Adipocyte (in vitro differentiated cells): Measurements from ENCODE around the gene MCFD2.

ENCODE experiments used
- DNase-seq: peaks from one replicate; pipeline ENCODE4 v3.0.0-alpha.2; 2015; ENCODE audit warnings: low read depth
- H3K27me3 ChIP-seq: replicated peaks from 2 replicates; pipeline ENCODE4 v1.7.0; 2013; ENCODE audit warnings: mild to moderate bottlenecking, low read length, moderate library complexity; ENCODE audit not compliant: control insufficient read depth, insufficient read depth
- H3K36me3 ChIP-seq: 2 replicates; pipeline ENCODE4 v1.7.0; 2013; ENCODE audit warnings: low read length, mild to moderate bottlenecking, moderate library complexity; ENCODE audit not compliant: control insufficient read depth, insufficient read depth, severe bottlenecking
- H3K4me1 ChIP-seq: 2 replicates; pipeline ENCODE4 v1.7.0; 2013; ENCODE audit warnings: mild to moderate bottlenecking, low read length, moderate library complexity; ENCODE audit not compliant: control insufficient read depth, insufficient read depth
- H3K4me3 ChIP-seq: 2 replicates; pipeline ENCODE4 v1.7.0; 2013; ENCODE audit warnings: mild to moderate bottlenecking, low read length, moderate library complexity
- H3K9ac ChIP-seq: 2 replicates; pipeline ENCODE4 v1.7.0; 2013; ENCODE audit warnings: mild to moderate bottlenecking, low read length, moderate library complexity
- H3K9me3 ChIP-seq: 2 replicates; pipeline ENCODE4 v1.7.0; 2013; ENCODE audit warnings: mild to moderate bottlenecking, low read length, moderate library complexity; ENCODE audit not compliant: control insufficient read depth

Gene MCFD2

DNA sequence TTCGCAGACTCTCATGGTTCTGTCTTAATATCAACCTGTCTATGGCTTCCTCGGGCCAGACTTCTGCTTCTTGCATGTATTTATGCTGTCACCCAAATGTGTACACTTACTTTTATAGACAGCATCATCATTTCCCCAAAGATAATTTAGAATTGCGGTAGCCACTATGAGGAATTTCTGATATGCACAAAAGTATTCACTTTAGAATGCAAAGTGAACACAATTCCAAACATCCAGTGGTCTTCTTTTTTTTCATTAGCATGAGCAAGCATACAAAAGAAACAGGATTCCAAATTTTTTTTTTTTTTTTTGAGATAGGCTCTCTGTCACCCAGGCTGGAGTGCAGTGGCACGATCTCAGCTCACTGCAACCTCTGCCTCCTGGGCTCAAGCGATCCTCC lies 21.0 kb upstream of the MCFD2 start:
- H3K4me1 ChIP-seq: peaks cover 10% of the 10 kb centered on the region
- no peaks in the 10 kb centered on the region for H3K36me3 ChIP-seq
- no peak overlapping the region for H3K9ac ChIP-seq
- DNase-seq: peak; percentile 24
- no peaks in the 10 kb centered on the region for H3K27me3 ChIP-seq
- no peaks in the 10 kb centered on the region for H3K9me3 ChIP-seq
- H3K4me3 ChIP-seq: no peak overlapping the region

DNA sequence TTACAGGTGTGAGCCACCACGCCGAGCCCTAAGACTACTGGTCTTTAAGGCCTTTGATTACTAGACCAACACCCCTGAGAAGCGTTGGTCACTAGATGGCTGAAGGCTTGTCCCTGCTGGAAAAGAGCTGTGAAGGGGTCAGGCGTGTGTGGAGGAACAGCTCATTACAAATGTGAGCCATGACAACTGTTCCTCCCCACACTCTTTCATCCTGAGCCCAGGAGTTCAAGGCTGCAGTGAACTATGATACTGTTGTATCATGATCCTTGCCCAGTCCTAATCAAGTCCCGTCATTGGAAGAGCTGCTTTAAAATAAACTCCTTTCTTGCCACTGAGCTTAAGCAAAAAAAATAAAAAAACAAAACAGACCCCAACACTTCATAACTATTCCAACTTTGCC lies 19.5 kb upstream of the MCFD2 start:
- Histone ChIP-seq H3K9me3 (peaks cover 2% of the 10 kb centered on the region), H3K9ac (no peak overlapping the region), H3K27me3 (no peaks in the 10 kb centered on the region), H3K4me1 (peaks cover 7% of the 10 kb centered on the region), H3K36me3 (no peaks in the 10 kb centered on the region), H3K4me3 (no peak overlapping the region)
- no peak for DNase-seq

DNA sequence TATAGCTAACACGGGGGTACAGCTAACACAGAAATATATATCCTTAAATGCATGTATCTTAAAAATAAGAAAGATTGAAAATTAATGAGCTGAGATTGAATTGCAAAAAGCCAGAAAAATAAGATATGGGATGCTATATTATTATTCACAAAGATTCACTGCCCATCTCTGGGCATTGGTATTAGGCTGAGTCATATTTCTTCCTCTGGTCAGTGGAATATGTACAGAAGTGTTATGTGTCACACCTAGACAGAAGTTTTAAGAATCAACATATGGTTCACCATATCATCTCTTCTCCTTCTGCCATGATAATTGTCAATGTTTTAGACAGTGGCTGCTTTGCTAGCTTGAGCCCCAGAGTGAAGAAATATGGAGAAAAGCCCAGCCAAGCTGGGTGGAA lies 14.0 kb upstream of the MCFD2 start:
- H3K27me3 ChIP-seq: no peaks in the 10 kb centered on the region
- DNase-seq: no peak
- no peaks in the 10 kb centered on the region for H3K36me3 ChIP-seq
- H3K4me3 ChIP-seq: no peak overlapping the region
- H3K9me3 ChIP-seq: peaks cover 20% of the 10 kb centered on the region
- no peaks in the 10 kb centered on the region for H3K4me1 ChIP-seq
- H3K9ac ChIP-seq: no peak overlapping the region

DNA sequence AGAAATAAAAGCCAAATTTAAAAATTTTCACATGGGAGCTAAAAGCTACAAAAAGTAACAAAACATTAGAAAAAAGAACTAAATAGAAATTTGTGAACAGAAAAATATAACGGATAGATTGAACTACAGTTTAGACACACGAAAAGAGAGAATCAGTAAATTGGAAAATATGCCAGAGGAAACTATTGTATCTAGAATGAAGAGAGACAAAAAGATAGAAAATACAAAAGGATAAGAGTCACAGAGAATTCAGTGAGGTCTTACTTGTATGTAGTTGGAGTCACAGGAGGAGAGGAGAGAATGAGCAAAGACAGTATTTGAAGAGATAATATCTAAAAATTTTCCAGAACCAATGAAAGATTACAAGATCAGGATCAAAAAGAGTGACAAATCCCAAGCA lies 11.3 kb upstream of the MCFD2 start:
- Histone ChIP-seq H3K4me1 (no peaks in the 10 kb centered on the region), H3K4me3 (no peak overlapping the region), H3K9me3 (peaks cover 20% of the 10 kb centered on the region), H3K9ac (no peak overlapping the region), H3K27me3 (no peaks in the 10 kb centered on the region), H3K36me3 (no peaks in the 10 kb centered on the region)
- no peak for DNase-seq

DNA sequence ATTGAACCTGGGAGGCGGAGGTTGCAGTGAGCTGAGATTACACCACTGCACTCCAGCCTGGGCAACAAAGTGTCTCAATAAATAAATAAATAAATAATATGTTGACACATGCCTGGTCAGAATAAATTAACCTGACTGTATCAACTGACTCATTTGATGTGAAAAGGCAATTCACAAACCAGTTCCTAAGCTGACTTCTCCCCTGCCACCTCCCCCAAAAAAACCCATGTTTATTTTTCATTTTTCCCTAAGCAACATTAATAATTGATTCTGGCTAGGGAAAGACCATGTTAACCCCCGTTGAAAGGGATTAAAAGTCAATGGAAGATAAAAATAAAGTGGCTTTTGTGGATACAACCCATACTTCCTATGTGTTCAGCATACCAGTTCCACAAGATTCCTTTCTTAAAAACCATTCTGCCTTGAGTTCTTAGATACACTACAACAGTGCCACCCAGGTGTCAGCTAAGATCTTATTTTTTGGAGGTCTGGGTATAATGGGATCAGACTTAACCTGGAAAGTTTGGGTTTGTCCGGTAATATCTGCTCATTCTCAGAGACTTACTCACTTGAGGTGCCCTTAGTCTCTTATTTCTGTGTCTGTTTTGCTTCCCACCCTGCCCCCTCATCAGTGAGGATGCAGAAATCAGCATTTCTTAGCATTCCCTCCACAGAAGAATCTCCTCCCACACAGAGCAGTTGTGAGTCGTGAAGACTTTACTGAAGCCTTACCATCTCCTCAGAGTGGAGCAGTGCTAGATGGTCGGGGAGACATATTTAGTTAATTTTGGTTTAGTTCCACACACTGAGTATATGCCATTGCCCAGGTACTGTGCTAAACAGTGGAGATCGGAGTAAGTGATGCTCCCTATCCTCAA lies 10.1 kb upstream of the MCFD2 start:
- Histone ChIP-seq H3K4me3 (no peak overlapping the region), H3K9ac (no peak overlapping the region), H3K27me3 (no peaks in the 10 kb centered on the region), H3K4me1 (no peaks in the 10 kb centered on the region), H3K9me3 (peaks cover 20% of the 10 kb centered on the region), H3K36me3 (no peaks in the 10 kb centered on the region)
- no peak for DNase-seq

DNA sequence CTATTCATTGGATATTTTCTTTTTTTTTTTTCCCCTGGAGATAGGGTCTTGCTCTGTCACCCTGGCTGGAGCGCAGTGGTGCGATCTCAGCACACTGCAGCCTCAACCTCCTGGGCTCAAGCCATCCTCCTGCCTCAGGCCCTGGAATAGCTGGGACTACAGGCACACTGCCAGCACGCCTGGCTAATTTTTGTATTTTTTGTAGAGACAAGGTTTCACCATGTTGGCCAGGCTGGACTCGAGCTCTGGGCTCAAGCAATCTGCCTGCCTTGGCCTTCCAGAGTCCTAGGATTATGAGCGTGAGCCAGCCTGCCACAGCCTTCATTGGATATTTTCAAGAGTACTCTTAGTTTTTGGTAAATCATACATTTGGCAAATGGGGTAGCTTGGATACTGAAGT lies 9.0 kb upstream of the MCFD2 start:
- H3K9ac ChIP-seq: no peak overlapping the region
- H3K9me3 ChIP-seq: peaks cover 14% of the 10 kb centered on the region
- H3K36me3 ChIP-seq: no peaks in the 10 kb centered on the region
- H3K27me3 ChIP-seq: no peaks in the 10 kb centered on the region
- no peaks in the 10 kb centered on the region for H3K4me1 ChIP-seq
- H3K4me3 ChIP-seq: no peak overlapping the region
- DNase-seq: no peak

DNA sequence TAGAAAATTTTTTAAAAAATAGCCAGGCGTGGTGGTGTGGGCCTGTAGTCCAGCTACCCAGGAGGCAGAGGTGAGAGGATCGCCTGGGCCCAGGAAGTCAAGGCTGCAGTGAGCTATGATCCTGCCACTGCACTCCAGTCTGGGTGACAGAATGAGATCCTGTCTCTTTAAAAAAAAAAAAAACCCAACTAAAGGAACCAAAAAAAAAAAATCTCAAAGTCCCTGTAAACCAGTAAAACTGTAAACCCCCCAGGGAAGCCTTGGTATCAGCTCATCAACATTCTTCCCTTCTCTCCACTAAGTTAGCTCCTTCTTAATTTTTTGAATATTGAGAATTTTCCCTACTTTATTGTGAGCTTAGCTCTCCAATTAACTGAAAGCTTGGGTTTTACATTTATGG lies 8.4 kb upstream of the MCFD2 start:
- H3K9ac ChIP-seq: no peak overlapping the region
- no peaks in the 10 kb centered on the region for H3K4me1 ChIP-seq
- no peaks in the 10 kb centered on the region for H3K36me3 ChIP-seq
- H3K4me3 ChIP-seq: no peak overlapping the region
- H3K27me3 ChIP-seq: no peaks in the 10 kb centered on the region
- peaks cover 13% of the 10 kb centered on the region for H3K9me3 ChIP-seq
- no peak for DNase-seq

DNA sequence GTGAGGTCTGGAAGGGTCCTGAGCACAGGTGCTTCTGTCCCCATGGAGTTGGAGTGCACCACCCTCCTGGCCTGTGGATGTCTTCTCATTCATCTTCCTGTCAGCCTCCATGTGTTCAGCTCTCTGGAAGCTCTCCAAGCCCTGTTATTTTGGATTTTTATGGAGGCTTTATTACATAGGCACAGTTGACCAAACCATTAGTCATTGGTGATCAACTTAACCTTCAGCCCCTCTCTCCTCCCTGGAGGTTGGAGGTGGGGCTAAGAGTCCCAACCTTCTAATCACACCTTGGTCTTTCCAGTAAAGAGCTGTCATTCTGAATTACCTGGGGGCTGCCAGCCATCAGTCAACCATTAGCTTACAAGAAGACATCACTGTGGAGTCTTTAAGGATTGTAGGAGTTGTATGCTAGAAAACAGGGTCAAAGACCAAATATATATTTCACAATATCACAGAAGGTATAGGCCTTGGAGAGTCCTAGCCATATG lies 7.5 kb upstream of the MCFD2 start:
- no peaks in the 10 kb centered on the region for H3K4me1 ChIP-seq

DNA sequence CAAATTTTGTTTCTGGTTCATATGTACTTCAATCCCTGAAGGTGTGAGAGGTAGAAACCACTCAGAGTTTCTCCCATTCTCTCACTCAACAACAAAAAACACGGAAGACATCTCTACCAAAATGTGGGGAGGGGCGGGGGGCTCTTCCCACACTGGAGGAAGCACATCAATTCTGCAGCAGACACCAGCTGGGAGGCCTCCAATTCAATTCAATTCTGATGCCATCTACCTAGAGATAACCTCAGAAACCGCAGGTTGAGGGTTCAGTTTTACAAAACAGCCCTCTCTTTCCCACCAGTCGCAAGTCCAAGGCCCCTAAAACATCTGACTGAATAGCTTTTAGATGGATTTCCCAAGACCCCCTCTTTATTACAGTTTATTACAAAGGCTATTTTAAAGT lies 7.0 kb upstream of the MCFD2 start:
- Histone ChIP-seq H3K36me3 (no peaks in the 10 kb centered on the region), H3K9me3 (peaks cover 13% of the 10 kb centered on the region), H3K4me1 (no peaks in the 10 kb centered on the region), H3K27me3 (no peaks in the 10 kb centered on the region), H3K4me3 (no peak overlapping the region), H3K9ac (no peak overlapping the region)
- no peak for DNase-seq

More for the DNA sequence above, 7.5 kb upstream of the MCFD2 start:
- Histone ChIP-seq H3K27me3 (no peaks in the 10 kb centered on the region), H3K9ac (no peak overlapping the region), H3K9me3 (peaks cover 13% of the 10 kb centered on the region), H3K36me3 (no peaks in the 10 kb centered on the region), H3K4me3 (no peak overlapping the region)
- no peak for DNase-seq

DNA sequence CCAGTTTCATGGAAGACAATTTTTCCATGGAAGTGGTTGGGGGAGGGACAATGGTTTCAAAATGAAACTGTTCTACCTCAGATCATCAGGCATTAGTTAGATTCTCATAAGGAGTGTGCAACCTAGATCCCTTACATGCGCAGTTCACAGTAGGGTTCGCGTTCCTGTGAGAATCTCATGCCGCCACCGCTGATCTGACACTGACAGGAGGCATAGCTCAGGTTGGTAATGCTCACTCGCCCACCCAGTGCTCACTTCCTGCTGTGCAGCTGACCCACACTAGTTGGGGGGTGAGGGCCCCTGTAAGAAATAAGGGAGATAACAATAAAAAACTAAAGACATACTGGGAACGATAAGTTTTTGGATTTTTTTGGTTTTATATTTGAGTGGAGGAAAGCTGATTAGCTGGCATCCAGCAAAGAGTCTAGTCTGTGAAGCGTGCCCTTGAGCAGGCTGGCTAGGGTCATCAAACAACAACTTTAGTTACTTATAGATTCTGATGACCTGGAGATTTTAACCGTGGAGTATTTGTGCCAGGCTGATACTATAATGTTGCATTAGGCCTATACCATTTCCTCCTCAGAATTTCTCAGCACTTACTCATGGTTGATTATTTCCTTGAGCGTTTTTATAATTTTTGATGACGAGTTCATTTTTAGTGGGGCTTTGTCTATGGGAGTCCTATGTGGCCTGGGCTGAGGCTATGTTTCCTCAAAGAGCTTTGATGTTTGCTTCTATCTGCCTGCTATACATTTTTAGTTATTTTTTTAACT lies 6.3 kb upstream of the MCFD2 start:
- Histone ChIP-seq H3K27me3 (no peaks in the 10 kb centered on the region), H3K9me3 (peaks cover 9% of the 10 kb centered on the region), H3K4me1 (peaks cover 1% of the 10 kb centered on the region), H3K9ac (no peak overlapping the region), H3K36me3 (no peaks in the 10 kb centered on the region), H3K4me3 (no peak overlapping the region)
- no peak for DNase-seq

DNA sequence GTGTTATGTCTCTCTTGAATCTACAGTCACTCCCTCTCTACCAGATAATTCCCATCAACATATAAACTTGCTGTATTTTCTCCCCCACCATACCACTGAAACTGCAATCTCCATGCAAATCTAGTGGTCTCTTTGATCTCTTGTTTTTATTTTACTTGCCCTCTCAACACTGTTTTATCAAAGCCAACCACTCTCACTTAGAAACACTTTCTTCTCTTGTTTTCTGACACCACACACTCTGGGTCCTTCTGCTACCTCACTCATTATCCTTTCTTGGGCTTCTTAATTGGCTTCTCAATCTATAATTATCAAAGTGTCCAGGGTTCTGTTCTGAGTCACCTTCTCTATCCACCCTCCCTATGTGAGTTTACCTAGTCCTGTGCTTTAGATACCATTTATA lies 2.0 kb upstream of the MCFD2 start:
- Histone ChIP-seq H3K9me3 (no peaks in the 10 kb centered on the region), H3K9ac (no peak overlapping the region), H3K27me3 (no peaks in the 10 kb centered on the region), H3K36me3 (no peaks in the 10 kb centered on the region), H3K4me1 (peaks cover 30% of the 10 kb centered on the region), H3K4me3 (no peak overlapping the region)
- no peak for DNase-seq
